A673 (cell line): ENCODE data around the gene KIRREL3. TPM values are rescaled to one million over a fixed set of nuclear protein-coding genes. Genes with fewer than 3 reads are reported as not detected.

Experiments
- BruUV-seq: library from RNA; stranded (reverse); fragments of 400-500 nt; replicated peaks from 2 replicates; lab custom pipeline; 2021; lab: Mats Ljungman, UMichigan
- CTCF ChIA-PET: fragments of 300-600 bp; sonication (Branson Sonifier 250); formaldehyde crosslinking; loops from one replicate; lab custom pipeline; 2022; ENCODE audit warnings: antibody characterized with exemption; lab: Charles Lee
- POLR2A ChIA-PET: fragments of 300-600 bp; sonication (Branson Sonifier 250); formaldehyde crosslinking; loops from one replicate; lab custom pipeline; 2022; ENCODE audit warnings: antibody characterized with exemption; ENCODE audit not compliant: low non-redundant PET; lab: Charles Lee
- DNase-seq: peaks from one replicate; pipeline ENCODE4 v3.0.0-alpha.2; 2015; ENCODE audit warnings: low spot score
- H3K27ac ChIP-seq: fragments of 200-600 bp; sonication (generic); 2 replicates; pipeline ENCODE4 v1.5.1; 2016; ENCODE audit warnings: mixed run types, low read depth, mild to moderate bottlenecking, mixed read lengths, antibody characterized with exemption, low read length; ENCODE audit not compliant: poor library complexity, severe bottlenecking
- H3K27me3 ChIP-seq: fragments of 200-600 bp; sonication (generic); replicated peaks from 2 replicates; pipeline ENCODE4 v1.6.1; 2017; ENCODE audit warnings: mixed run types, low read depth, mild to moderate bottlenecking, mixed read lengths, antibody characterized with exemption, low read length; ENCODE audit not compliant: insufficient read depth, poor library complexity
- H3K36me3 ChIP-seq: fragments of 200-600 bp; sonication (generic); 2 replicates; pipeline ENCODE4 v1.6.1; 2016; ENCODE audit warnings: mixed run types, mild to moderate bottlenecking, mixed read lengths, antibody characterized with exemption, low read length; ENCODE audit not compliant: insufficient read depth, poor library complexity, severe bottlenecking
- H3K4me1 ChIP-seq: fragments of 200-600 bp; sonication (generic); 2 replicates; pipeline ENCODE4 v1.6.1; 2017; ENCODE audit warnings: mixed run types, mild to moderate bottlenecking, mixed read lengths, antibody characterized with exemption, low read length; ENCODE audit not compliant: insufficient read depth, poor library complexity, severe bottlenecking
- H3K4me3 ChIP-seq: fragments of 200-600 bp; sonication (generic); 2 replicates; pipeline ENCODE4 v1.5.1; 2016; ENCODE audit warnings: low read depth, mixed run types, mild to moderate bottlenecking, mixed read lengths, low read length; ENCODE audit not compliant: poor library complexity, severe bottlenecking
- H3K9me3 ChIP-seq: fragments of 200-600 bp; sonication (generic); 2 replicates; pipeline ENCODE4 v1.6.1; 2016; ENCODE audit warnings: mixed run types, low read depth, mild to moderate bottlenecking, mixed read lengths, antibody characterized with exemption, low read length; ENCODE audit not compliant: poor library complexity, severe bottlenecking
- EZH2 ChIP-seq: fragments of 200-600 bp; sonication (generic); IDR thresholded peaks from 2 replicates; pipeline ENCODE4 v1.6.1; 2017; ENCODE audit warnings: borderline replicate concordance, low read depth, mild to moderate bottlenecking, mixed read lengths, antibody characterized with exemption, low read length; ENCODE audit not compliant: poor library complexity, severe bottlenecking
- intact Hi-C: fragments of 100-400 bp; cut with micrococcal nuclease; formaldehyde crosslinking; loops from one replicate; pipeline ENCODE4 v1.10.0; 2022; ENCODE audit not compliant: unreplicated experiment
- total RNA-seq: library from RNA; stranded (reverse); gene quantifications from 2 replicates; pipeline ENCODE4 v1.2.3, GENCODE V29; 2021
- TF ChIP-seq, protein P1 (sequence below): fragments of 300-800, 200-600 bp; sonication (generic); conservative IDR thresholded peaks from 2 replicates; pipeline ENCODE4 v1.5.1; 2017; ENCODE audit warnings: low read depth, mild to moderate bottlenecking, antibody characterized with exemption, low read length, moderate library complexity, mixed read lengths

The KIRREL3 gene
- total RNA-seq, 1 experiment from 2014 or later, result not detected

DNA sequence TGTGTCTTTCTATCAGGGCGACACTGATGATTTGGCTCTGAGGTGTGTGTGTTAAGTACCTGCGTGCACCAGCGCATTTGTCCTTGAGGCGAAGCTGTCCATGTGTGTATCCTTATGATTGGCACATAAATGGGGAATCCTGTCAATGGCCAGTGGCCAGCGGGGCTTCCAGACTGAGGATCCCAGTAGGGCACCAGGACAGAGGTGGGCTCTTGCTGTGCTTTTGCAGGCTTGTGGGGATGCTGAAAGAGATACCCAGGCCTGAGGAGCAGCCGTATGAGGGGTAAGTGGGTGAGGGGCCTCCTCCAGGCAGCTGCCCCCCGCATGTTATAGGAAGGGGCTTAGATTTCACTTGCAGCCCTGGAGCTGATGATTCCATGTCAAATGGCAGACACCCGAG is 488.3 kb downstream of the KIRREL3 start:
- intact Hi-C loops, result no loop called here
- peaks cover 7% of the 10 kb centered on the region for H3K27me3 ChIP-seq
- no peak overlapping the region for H3K4me3 ChIP-seq
- no peak overlapping the region for H3K27ac ChIP-seq
- no peak for TF ChIP-seq EZH2
- no peaks in the 10 kb centered on the region for H3K36me3 ChIP-seq
- no peak for DNase-seq
- ChIA-PET POLR2A (no interaction called here), CTCF (no interaction called here)
- H3K4me1 ChIP-seq, result no peaks in the 10 kb centered on the region
- no peaks in the 10 kb centered on the region for H3K9me3 ChIP-seq
- BruUV-seq, result no TSS peak

DNA sequence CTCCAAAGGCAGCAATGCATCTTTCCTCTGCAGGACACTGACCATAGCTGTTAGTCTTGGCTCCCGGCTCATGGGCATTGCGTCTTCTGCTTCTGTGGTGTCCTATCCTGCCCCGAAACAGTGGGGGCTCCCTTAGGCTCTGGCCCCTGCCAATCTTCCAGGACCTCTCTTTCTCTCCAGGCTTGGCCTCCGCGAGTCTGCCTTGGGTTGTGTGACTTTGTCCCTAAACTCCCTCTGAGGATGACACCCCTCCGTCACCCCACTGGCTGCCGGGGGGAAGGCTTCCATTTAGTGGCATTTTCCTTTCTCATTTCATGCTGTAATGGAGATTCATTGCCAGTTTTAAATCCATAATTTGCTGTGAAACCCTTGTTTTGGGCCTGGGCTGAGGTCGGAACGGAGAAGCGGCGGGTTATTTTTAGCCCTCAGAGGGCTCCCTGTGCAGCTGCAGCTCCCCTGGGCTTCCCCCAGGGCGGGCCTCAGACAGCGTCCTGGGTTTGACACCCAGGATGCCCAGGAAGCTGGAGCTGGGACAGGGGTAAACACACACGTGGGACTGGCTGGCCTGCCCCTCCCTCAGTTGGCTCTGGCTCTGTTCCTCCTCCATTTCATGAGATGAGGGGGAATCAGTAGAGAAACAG is 489.0 kb downstream of the KIRREL3 start:
- ChIA-PET CTCF (no interaction called here), POLR2A (no interaction called here)
- Histone ChIP-seq H3K9me3 (peaks cover 3% of the 10 kb centered on the region), H3K27me3 (peaks cover 13% of the 10 kb centered on the region), H3K27ac (no peak overlapping the region), H3K4me3 (no peak overlapping the region), H3K4me1 (no peaks in the 10 kb centered on the region), H3K36me3 (no peaks in the 10 kb centered on the region)
- BruUV-seq, result no TSS peak
- TF ChIP-seq EZH2, result no peak
- TF ChIP-seq, protein P1, sequence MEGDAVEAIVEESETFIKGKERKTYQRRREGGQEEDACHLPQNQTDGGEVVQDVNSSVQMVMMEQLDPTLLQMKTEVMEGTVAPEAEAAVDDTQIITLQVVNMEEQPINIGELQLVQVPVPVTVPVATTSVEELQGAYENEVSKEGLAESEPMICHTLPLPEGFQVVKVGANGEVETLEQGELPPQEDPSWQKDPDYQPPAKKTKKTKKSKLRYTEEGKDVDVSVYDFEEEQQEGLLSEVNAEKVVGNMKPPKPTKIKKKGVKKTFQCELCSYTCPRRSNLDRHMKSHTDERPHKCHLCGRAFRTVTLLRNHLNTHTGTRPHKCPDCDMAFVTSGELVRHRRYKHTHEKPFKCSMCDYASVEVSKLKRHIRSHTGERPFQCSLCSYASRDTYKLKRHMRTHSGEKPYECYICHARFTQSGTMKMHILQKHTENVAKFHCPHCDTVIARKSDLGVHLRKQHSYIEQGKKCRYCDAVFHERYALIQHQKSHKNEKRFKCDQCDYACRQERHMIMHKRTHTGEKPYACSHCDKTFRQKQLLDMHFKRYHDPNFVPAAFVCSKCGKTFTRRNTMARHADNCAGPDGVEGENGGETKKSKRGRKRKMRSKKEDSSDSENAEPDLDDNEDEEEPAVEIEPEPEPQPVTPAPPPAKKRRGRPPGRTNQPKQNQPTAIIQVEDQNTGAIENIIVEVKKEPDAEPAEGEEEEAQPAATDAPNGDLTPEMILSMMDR, result no peak
- intact Hi-C loops, result no loop called here
- DNase-seq, result no peak

DNA sequence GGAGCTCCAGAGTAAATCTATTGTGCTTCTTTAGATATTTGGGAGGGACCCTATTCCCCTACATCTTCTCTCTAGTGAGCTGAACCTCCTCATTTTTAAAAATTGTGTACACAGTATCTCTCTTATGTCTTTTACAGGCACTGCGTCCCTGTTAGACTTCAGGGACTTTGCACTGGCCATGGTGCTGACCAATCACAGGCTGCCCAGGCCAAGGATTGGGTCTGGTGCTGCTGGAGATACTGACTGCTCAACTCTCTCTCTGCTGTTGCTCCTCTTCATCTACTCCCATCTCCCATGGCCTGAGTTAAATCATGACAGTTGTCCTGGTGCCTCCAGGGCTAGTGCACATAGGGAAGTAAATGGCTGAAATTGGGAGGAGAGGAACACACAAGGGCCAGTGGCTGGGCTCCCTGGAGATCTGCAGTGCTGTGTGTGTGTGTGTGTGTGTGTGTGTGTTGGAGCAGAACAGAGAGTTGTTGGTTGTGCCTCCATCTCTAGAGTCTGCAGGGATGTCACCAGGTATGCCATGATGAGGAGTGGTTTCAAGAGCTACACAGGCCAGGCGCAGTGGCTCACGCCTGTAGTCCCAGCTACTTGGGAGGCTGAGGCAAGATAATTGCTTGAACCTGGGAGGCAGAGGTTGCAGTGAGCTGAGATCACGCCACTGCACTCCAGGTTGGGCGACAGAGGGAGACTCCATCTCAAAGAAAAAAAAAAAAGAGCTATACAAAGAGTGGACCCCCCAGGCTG is 489.8 kb downstream of the KIRREL3 start:
- Histone ChIP-seq H3K27ac (no peak overlapping the region), H3K9me3 (peaks cover 3% of the 10 kb centered on the region), H3K4me3 (no peak overlapping the region), H3K4me1 (no peaks in the 10 kb centered on the region), H3K27me3 (peaks cover 19% of the 10 kb centered on the region), H3K36me3 (no peaks in the 10 kb centered on the region)
- no peak for DNase-seq
- TF ChIP-seq, protein P1, result no peak
- TF ChIP-seq EZH2, result no peak
- BruUV-seq, result no TSS peak
- ChIA-PET POLR2A (no interaction called here), CTCF (no interaction called here)
- intact Hi-C loops, result no loop called here
